GM10266 (cell line): Measurements from ENCODE around the gene ASMTL.

Source experiments
- DNase-seq: peaks from one replicate; pipeline ENCODE4 v3.0.0; 2012; ENCODE audit errors: extremely low spot score
- TF ChIP-seq, protein P1 (sequence below): IDR thresholded peaks from 2 replicates; pipeline ENCODE4 v1.5.1; 2012; ENCODE audit warnings: mild to moderate bottlenecking, low read depth; ENCODE audit not compliant: control insufficient read depth, insufficient read depth; ENCODE audit errors: missing control alignments

The ASMTL gene

DNA sequence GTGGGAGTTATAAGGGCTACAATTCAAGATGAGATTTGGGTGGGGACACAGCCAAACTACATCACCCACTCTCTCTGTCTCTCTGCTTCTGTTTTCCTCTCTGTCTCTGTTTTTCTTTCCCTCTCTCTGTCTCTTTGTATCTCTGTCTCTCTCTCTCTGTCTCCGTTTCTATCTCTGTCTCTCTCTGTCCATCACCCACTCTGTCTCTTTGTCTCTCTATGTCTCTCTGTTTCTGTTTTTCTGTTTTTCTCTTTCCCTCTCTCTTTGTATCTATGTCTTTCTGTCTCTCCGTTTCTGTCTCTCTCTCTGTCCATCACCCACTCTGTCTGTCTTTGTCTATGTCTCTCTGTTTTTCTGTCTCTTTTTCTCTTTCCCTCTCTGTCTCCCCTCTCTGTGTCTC lies 90.8 kb downstream of the ASMTL start:
- no peak for DNase-seq
- TF ChIP-seq, protein P1, sequence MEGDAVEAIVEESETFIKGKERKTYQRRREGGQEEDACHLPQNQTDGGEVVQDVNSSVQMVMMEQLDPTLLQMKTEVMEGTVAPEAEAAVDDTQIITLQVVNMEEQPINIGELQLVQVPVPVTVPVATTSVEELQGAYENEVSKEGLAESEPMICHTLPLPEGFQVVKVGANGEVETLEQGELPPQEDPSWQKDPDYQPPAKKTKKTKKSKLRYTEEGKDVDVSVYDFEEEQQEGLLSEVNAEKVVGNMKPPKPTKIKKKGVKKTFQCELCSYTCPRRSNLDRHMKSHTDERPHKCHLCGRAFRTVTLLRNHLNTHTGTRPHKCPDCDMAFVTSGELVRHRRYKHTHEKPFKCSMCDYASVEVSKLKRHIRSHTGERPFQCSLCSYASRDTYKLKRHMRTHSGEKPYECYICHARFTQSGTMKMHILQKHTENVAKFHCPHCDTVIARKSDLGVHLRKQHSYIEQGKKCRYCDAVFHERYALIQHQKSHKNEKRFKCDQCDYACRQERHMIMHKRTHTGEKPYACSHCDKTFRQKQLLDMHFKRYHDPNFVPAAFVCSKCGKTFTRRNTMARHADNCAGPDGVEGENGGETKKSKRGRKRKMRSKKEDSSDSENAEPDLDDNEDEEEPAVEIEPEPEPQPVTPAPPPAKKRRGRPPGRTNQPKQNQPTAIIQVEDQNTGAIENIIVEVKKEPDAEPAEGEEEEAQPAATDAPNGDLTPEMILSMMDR = no peak

DNA sequence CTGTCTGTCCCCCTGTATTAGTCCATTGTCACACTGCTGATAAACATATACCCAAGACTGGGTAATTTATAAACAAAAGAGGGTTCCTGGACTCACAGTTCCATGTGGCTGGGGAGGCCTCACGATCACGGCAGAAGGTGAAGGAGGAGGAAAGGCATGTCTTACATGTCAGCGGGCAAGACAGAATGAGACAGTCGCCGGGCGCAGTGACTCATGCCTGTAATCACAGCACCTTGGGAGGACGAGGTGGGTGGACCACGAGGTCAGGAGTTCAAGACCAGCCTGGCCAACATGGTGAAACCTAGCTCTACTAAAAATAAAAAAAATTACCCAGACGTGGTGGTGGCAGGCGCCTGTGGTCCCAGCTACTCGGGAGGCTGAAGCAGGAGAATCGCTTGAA lies 91.4 kb downstream of the ASMTL start:
- TF ChIP-seq, protein P1 = no peak
- DNase-seq = no peak

- TF ChIP-seq, protein P1 = no peak
Measured at GRCh38 chrX:1360171-1360570, 92.5 kb downstream of the ASMTL start.

GRCh38 chrX:1359477-1359873 lies 93.2 kb downstream of the ASMTL start:
- TF ChIP-seq, protein P1 = no peak
- no peak for DNase-seq

More at GRCh38 chrX:1360171-1360570, 92.5 kb downstream of the ASMTL start:
- no peak for DNase-seq

GRCh38 chrX:1358793-1359476 lies 93.8 kb downstream of the ASMTL start:
- DNase-seq = no peak
- TF ChIP-seq, protein P1 = no peak

DNA sequence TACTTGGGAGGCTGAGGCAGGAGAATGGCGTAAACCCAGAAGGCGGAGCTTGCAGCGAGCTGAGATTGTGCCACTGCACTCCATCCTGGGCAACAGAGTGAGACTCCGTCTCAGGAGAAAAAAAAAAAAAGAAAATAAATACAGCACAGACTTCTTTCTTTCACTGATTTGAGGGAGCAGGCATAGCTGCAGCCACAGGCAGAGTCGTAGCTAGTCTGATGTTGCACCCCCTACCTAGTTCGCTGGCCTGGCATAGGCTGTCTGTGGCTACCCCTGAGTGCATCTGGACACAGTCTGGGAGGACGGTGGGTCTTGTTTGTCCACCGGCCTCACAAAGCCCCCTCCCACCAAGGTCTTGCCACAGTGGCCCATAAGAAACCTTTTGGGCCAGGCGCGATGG lies 94.7 kb downstream of the ASMTL start:
- TF ChIP-seq, protein P1 = no peak
- DNase-seq = no peak

GRCh38 chrX:1355131-1356046 lies 97.3 kb downstream of the ASMTL start:
- DNase-seq = no peak
- TF ChIP-seq, protein P1 = no peak
